Measurements from ENCODE around the gene SGO2.

SGO2 gene

GRCh38 chr2:200567932-200568331 is 41.9 kb downstream of the SGO2 start:
- Mint-ChIP-seq H3K4me3 (no peak overlapping the region), H3K9me3 (peaks cover 51% of the 10 kb centered on the region), H3K27ac (no peak overlapping the region), H3K4me1 (no peaks in the 10 kb centered on the region), H3K36me3 (ENCODE audit: low read depth) (peaks cover 64% of the 10 kb centered on the region), H3K27me3 (ENCODE audit: low read depth, poor library complexity) (no peaks in the 10 kb centered on the region)
- TF ChIP-seq CTCF (IDR thresholded peaks at IDR 0.05), result no peak
- no peak for DNase-seq

- no peak for TF ChIP-seq CTCF (IDR thresholded peaks at IDR 0.05)
- Mint-ChIP-seq H3K4me3 (no peak overlapping the region), H3K9me3 (no peaks in the 10 kb centered on the region), H3K36me3 (ENCODE audit: low read depth) (peaks cover 45% of the 10 kb centered on the region), H3K27ac (no peak overlapping the region), H3K27me3 (ENCODE audit: low read depth, poor library complexity) (no peaks in the 10 kb centered on the region), H3K4me1 (no peaks in the 10 kb centered on the region)
- no peak for DNase-seq
Observed at GRCh38 chr2:200575957-200576356, 50.0 kb downstream of the SGO2 start.

GRCh38 chr2:200577027-200577426 is 51.0 kb downstream of the SGO2 start:
- TF ChIP-seq CTCF (IDR thresholded peaks at IDR 0.05), result no peak
- H3K9me3 Mint-ChIP-seq, result no peaks in the 10 kb centered on the region
- H3K27ac Mint-ChIP-seq, result no peak overlapping the region
- no peaks in the 10 kb centered on the region for H3K4me1 Mint-ChIP-seq
- H3K36me3 Mint-ChIP-seq (ENCODE audit: low read depth), result peaks cover 39% of the 10 kb centered on the region
- no peak for DNase-seq
- H3K4me3 Mint-ChIP-seq, result no peak overlapping the region
- H3K27me3 Mint-ChIP-seq (ENCODE audit: low read depth, poor library complexity), result no peaks in the 10 kb centered on the region

GRCh38 chr2:200578778-200579177 is 52.8 kb downstream of the SGO2 start:
- peak; percentile 27 for TF ChIP-seq CTCF (IDR thresholded peaks at IDR 0.05)
- Mint-ChIP-seq H3K27me3 (ENCODE audit: low read depth, poor library complexity) (no peaks in the 10 kb centered on the region), H3K4me1 (no peaks in the 10 kb centered on the region), H3K36me3 (ENCODE audit: low read depth) (peaks cover 39% of the 10 kb centered on the region), H3K9me3 (no peaks in the 10 kb centered on the region), H3K4me3 (no peak overlapping the region), H3K27ac (no peak overlapping the region)
- no peak for DNase-seq

- no peak for DNase-seq
- Mint-ChIP-seq H3K36me3 (ENCODE audit: low read depth) (peaks cover 5% of the 10 kb centered on the region), H3K27ac (no peak overlapping the region), H3K27me3 (ENCODE audit: low read depth, poor library complexity) (peaks cover 39% of the 10 kb centered on the region), H3K4me3 (peak overlapping the region; percentile 26), H3K9me3 (no peaks in the 10 kb centered on the region), H3K4me1 (peaks cover 9% of the 10 kb centered on the region)
- no peak for TF ChIP-seq CTCF (IDR thresholded peaks at IDR 0.05)
Observed at GRCh38 chr2:200584639-200585038, 58.6 kb downstream of the SGO2 start.

GRCh38 chr2:200585340-200585729 is 59.3 kb downstream of the SGO2 start:
- peak overlapping the region; percentile 88 for H3K4me3 Mint-ChIP-seq

More at GRCh38 chr2:200585340-200585729, 59.3 kb downstream of the SGO2 start:
- peaks cover 39% of the 10 kb centered on the region for H3K27me3 Mint-ChIP-seq (ENCODE audit: low read depth, poor library complexity)
- H3K36me3 Mint-ChIP-seq (ENCODE audit: low read depth), result no peaks in the 10 kb centered on the region
- no peak for TF ChIP-seq CTCF (IDR thresholded peaks at IDR 0.05)
- peaks cover 9% of the 10 kb centered on the region for H3K4me1 Mint-ChIP-seq
- DNase-seq, result no peak
- H3K9me3 Mint-ChIP-seq, result no peaks in the 10 kb centered on the region
- H3K27ac Mint-ChIP-seq, result no peak overlapping the region

All from nephron progenitor cell (in vitro differentiated cells).